C4-2B (cell line): Measurements from ENCODE around the gene CTNNA1.

Source experiments
- H3K27ac ChIP-seq: fragments of 450-650 bp; 2 replicates; pipeline ENCODE4 v1.5.1; 2017
- CTCF ChIP-seq: fragments of 450-650 bp; conservative IDR thresholded peaks from 2 replicates; pipeline ENCODE4 v1.5.1; 2017; ENCODE audit warnings: mild to moderate bottlenecking
- ZFX ChIP-seq: fragments of 450-650 bp; IDR thresholded peaks from 2 replicates; pipeline ENCODE4 v1.6.1; 2017

CTNNA1 gene

GRCh38 chr5:138844125-138844461 is 90.9 kb downstream of the CTNNA1 start:
- TF ChIP-seq CTCF: no peak
- no peak for TF ChIP-seq ZFX
- no peak overlapping the region for H3K27ac ChIP-seq

- H3K27ac ChIP-seq: no peak overlapping the region
- no peak for TF ChIP-seq CTCF
- no peak for TF ChIP-seq ZFX
Observed at GRCh38 chr5:138844812-138845513, 91.7 kb downstream of the CTNNA1 start.

- TF ChIP-seq ZFX (no peak), CTCF (no peak)
- no peak overlapping the region for H3K27ac ChIP-seq
Observed at GRCh38 chr5:138849439-138849838, 96.2 kb downstream of the CTNNA1 start.

- no peak overlapping the region for H3K27ac ChIP-seq
- TF ChIP-seq CTCF: no peak
- no peak for TF ChIP-seq ZFX
Observed at GRCh38 chr5:138849882-138850281, 96.7 kb downstream of the CTNNA1 start.

- TF ChIP-seq ZFX: no peak
- no peak for TF ChIP-seq CTCF
- no peak overlapping the region for H3K27ac ChIP-seq
Observed at GRCh38 chr5:138850865-138851435, 97.7 kb downstream of the CTNNA1 start.

GRCh38 chr5:138853132-138853531 is 99.9 kb downstream of the CTNNA1 start:
- no peak overlapping the region for H3K27ac ChIP-seq
- no peak for TF ChIP-seq CTCF
- no peak for TF ChIP-seq ZFX

- no peak overlapping the region for H3K27ac ChIP-seq
- TF ChIP-seq ZFX: no peak
- no peak for TF ChIP-seq CTCF
Observed at GRCh38 chr5:138867011-138867410, 113.8 kb downstream of the CTNNA1 start.
